ENCODE data around the gene C4orf50. TPM values are rescaled to one million over a fixed set of nuclear protein-coding genes. Genes with fewer than 3 reads are reported as not detected.
"Not testable (repeated sequence)": the region's sequence is repeated elsewhere in the genome, so short reads cannot be mapped to it uniquely, and the experiment has no call there.

The C4orf50 gene
- total RNA-seq, 2 experiments from 2014 or later = 0.07 TPM

DNA sequence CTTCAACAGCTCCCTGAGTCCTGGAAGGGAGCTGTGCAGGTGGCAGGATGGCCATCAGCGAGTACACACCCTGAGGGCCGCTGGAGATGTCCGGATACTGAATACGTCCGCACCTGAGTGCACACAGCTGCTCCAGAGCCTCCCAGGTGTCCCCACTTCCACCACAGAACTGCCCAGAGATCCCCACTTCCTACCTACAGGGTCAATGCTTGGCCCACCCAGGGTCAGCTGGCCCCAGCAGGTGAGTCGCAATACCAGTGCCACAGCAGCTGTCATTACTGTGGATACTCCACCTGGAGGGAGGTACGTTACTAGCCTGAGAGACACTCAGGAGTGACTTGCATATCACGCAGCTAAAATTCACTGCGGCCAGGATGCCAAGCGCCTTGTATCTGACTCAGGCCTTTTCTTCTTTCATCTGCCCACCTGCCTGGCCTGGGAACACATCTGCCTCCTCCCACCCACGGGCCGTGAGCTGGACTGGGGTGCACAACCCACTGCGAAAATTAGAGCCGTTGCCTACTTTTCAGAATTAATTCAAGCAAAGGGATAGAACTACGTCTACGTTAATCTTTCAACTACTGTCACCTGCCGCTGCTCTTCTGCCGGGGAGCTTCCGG, 9.4 kb downstream of the C4orf50 start:
- Mint-ChIP-seq H3K27ac (no peak overlapping the region), H3K9me3 (no peaks in the 10 kb centered on the region), H3K4me1 (ENCODE audit: low read depth) (no peaks in the 10 kb centered on the region), H3K27me3 (peaks cover 20% of the 10 kb centered on the region), H3K36me3 (ENCODE audit: low read depth) (no peaks in the 10 kb centered on the region), H3K4me3 (no peak overlapping the region)
- ChIA-PET CTCF (interaction anchor here (1.0 to 2.4 kb wide), 3 partner anchors 11 to 319 kb away, joined by 3 to 12 read pairs (median 8); no protein-coding TSS in a partner anchor), POLR2A (no interaction called here)
- ATAC-seq (no peak), DNase-seq (no peak)
- intact Hi-C loops (cut with micrococcal nuclease) = no loop called here
- TF ChIP-seq, protein P1, sequence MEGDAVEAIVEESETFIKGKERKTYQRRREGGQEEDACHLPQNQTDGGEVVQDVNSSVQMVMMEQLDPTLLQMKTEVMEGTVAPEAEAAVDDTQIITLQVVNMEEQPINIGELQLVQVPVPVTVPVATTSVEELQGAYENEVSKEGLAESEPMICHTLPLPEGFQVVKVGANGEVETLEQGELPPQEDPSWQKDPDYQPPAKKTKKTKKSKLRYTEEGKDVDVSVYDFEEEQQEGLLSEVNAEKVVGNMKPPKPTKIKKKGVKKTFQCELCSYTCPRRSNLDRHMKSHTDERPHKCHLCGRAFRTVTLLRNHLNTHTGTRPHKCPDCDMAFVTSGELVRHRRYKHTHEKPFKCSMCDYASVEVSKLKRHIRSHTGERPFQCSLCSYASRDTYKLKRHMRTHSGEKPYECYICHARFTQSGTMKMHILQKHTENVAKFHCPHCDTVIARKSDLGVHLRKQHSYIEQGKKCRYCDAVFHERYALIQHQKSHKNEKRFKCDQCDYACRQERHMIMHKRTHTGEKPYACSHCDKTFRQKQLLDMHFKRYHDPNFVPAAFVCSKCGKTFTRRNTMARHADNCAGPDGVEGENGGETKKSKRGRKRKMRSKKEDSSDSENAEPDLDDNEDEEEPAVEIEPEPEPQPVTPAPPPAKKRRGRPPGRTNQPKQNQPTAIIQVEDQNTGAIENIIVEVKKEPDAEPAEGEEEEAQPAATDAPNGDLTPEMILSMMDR (IDR thresholded peaks at IDR 0.05) = no peak

DNA sequence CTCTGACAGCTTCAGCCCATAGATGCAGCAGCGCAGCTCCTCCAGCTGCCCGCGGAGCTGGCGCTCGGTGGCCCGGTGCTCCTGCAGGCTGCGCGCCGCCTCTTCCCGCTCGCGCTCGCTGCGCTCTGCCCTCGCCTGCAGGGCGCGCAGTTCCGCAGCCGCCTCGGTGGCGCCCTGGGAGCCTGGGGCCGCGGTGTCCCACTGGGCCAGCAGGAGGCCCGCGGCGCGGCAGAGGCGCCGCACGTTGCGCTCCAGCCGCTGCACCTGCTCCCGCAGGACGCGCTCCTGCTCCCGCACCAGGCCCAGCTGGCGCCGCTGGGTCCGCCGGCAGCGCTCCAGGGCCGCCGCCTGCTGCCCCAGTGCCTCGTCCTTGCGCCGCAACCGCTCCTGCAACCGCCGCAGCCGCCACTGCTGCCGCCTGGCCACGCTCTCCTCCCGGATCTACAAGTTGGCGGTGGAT, 10.1 kb downstream of the C4orf50 start:
- no peaks in the 10 kb centered on the region for H3K9me3 Mint-ChIP-seq
- ChIA-PET CTCF (interaction anchor here (2.3 to 2.4 kb wide), 2 partner anchors 10 to 12 kb away, joined by 8 to 12 read pairs; no protein-coding TSS in a partner anchor), POLR2A (no interaction called here)
- no peaks in the 10 kb centered on the region for H3K36me3 Mint-ChIP-seq (ENCODE audit: low read depth)
- DNase-seq (no peak), ATAC-seq (no peak)
- no peaks in the 10 kb centered on the region for H3K4me1 Mint-ChIP-seq (ENCODE audit: low read depth)
- H3K4me3 Mint-ChIP-seq = no peak overlapping the region
- TF ChIP-seq, protein P1 (IDR thresholded peaks at IDR 0.05) = no peak
- intact Hi-C loops (cut with micrococcal nuclease) = no loop called here
- peaks cover 19% of the 10 kb centered on the region for H3K27me3 Mint-ChIP-seq
- no peak overlapping the region for H3K27ac Mint-ChIP-seq

DNA sequence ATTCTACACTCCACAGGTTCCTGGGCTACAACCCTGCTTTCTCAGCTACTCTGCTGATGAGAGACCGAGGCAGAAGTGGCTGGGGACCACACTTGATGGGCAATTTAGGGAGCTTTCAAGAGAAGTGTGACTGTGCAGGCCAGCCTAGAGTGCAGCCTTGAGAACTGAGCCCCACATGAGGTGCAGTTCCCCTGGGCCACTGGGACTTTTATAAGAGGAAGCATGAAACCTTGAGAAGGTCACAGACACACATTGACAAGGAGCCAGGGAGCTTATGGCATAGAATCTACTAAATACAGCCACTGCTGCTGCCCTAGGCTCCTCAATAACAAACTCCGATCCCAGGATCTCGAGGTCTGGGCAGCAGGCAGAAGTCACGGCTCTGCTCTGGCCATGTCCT, 13.1 kb downstream of the C4orf50 start:
- H3K36me3 Mint-ChIP-seq (ENCODE audit: low read depth) = no peaks in the 10 kb centered on the region
- H3K4me3 Mint-ChIP-seq = no peak overlapping the region
- TF ChIP-seq, protein P1 (IDR thresholded peaks at IDR 0.05) = no peak
- ChIA-PET CTCF (no interaction called here), POLR2A (no interaction called here)
- peaks cover 19% of the 10 kb centered on the region for H3K27me3 Mint-ChIP-seq
- H3K27ac Mint-ChIP-seq = no peak overlapping the region
- no peaks in the 10 kb centered on the region for H3K9me3 Mint-ChIP-seq
- intact Hi-C loops (cut with micrococcal nuclease) = no loop called here
- DNase-seq (no peak), ATAC-seq (no peak)
- no peaks in the 10 kb centered on the region for H3K4me1 Mint-ChIP-seq (ENCODE audit: low read depth)

DNA sequence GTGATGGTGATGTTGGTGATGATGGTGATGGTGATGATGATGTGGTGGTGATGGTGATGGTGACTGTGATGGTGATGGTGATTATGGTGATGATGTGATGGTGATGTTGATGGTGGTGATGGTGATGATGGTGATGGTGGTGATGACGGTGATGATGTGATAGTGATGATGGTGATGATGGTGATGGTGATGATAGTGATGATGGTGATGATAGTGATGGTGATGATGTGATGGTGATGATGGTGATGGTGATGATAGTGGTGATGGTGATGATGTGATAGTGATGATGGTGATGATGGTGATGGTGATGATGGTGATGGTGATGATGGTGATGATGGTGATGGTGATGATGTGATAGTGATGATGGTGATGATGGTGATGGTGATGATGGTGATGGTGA, 14.7 kb downstream of the C4orf50 start:
- POLR2A ChIA-PET = interaction anchor here (1.1 kb wide), 1 partner anchor 15 kb away, joined by 3 read pairs; no protein-coding TSS in a partner anchor

DNA sequence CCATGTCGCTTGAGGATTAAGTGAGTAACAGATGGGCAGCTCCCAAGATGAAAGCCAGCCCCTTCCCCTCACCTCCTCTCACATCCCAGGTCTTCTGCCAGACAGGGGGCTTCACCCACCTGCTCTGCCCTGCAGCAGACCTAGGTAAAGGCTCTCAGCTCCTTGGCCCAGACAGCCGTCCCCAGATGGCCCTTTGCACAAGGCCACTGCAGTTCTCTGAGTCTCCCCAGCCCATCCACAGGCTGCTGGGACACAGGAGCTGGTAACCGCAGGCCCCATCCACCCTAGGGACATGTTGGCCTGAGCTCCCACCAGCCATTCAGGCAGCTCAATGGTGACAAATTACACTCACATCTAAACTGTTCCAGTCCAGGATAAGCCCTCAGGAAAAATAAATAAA, 15.3 kb downstream of the C4orf50 start:
- POLR2A ChIA-PET = interaction anchor here (1.1 kb wide), 1 partner anchor 14 kb away, joined by 3 read pairs; no protein-coding TSS in a partner anchor
- no peaks in the 10 kb centered on the region for H3K36me3 Mint-ChIP-seq (ENCODE audit: low read depth)
- H3K27ac Mint-ChIP-seq = no peak overlapping the region
- TF ChIP-seq, protein P1 (IDR thresholded peaks at IDR 0.05) = no peak
- H3K9me3 Mint-ChIP-seq = no peaks in the 10 kb centered on the region
- intact Hi-C loops (cut with micrococcal nuclease) = no loop called here
- no peak overlapping the region for H3K4me3 Mint-ChIP-seq
- no peaks in the 10 kb centered on the region for H3K4me1 Mint-ChIP-seq (ENCODE audit: low read depth)
- peaks cover 8% of the 10 kb centered on the region for H3K27me3 Mint-ChIP-seq
- CTCF ChIA-PET = no interaction called here
- ATAC-seq = no peak
- DNase-seq = no peak

More for the DNA sequence above, 14.7 kb downstream of the C4orf50 start:
- CTCF ChIA-PET; H3K27me3 Mint-ChIP-seq; H3K9me3 Mint-ChIP-seq; DNase-seq; intact Hi-C loops (cut with micrococcal nuclease); H3K27ac Mint-ChIP-seq; H3K4me3 Mint-ChIP-seq; H3K36me3 Mint-ChIP-seq (ENCODE audit: low read depth); ATAC-seq; H3K4me1 Mint-ChIP-seq (ENCODE audit: low read depth): not testable (repeated sequence)

All from activated CD8-positive, alpha-beta T cell treated with anti-CD3 and anti-CD28 coated beads for 36 hours (primary cell).